IMR-90 (cell line): ENCODE measurements around the gene FMO2. TPM values are rescaled to one million over a fixed set of nuclear protein-coding genes. Genes with fewer than 3 reads are reported as not detected.

ENCODE experiments used
- ATAC-seq: fragments of 200-7000 bp; cut with Tn5 transposase; 2 replicates; pipeline ENCODE4 v1.9.1; 2020; ENCODE audit warnings: low read depth, mild to moderate bottlenecking, moderate library complexity
- BruUV-seq: library from RNA; stranded (reverse); fragments of 400-500 nt; replicated peaks from 2 replicates; lab custom pipeline; 2021; lab: Mats Ljungman, UMichigan
- CTCF ChIA-PET: fragments of 300-600 bp; formaldehyde crosslinking; extraction: SDS; loops from one replicate; lab custom pipeline; 2021; ENCODE audit warnings: antibody characterized with exemption; lab: Yijun Ruan, JAX
- POLR2A ChIA-PET: fragments of 300-600 bp; sonication (Branson Sonifier 250); formaldehyde crosslinking; loops from one replicate; lab custom pipeline; 2022; ENCODE audit warnings: antibody characterized with exemption; ENCODE audit not compliant: unreplicated experiment; lab: Charles Lee
- DNase-seq: peaks from one replicate; pipeline ENCODE4 v3.0.0; 2013
- H2AFZ ChIP-seq: replicated peaks from 2 replicates; pipeline ENCODE3; 2013; ENCODE audit warnings: low read length, mild to moderate bottlenecking; ENCODE audit not compliant: poor library complexity
- H2AK5ac ChIP-seq: 2 replicates; pipeline ENCODE4 v1.6.1; 2013; ENCODE audit warnings: low read depth, low read length, inconsistent platforms
- H2AK9ac ChIP-seq: replicated peaks from 2 replicates; pipeline ENCODE3; 2013; ENCODE audit warnings: mild to moderate bottlenecking, low read depth, low read length, moderate library complexity; ENCODE audit not compliant: poor library complexity
- H2BK120ac ChIP-seq: 2 replicates; pipeline ENCODE4 v1.6.1; 2013; ENCODE audit warnings: low read depth, low read length, inconsistent platforms
- H2BK15ac ChIP-seq: 3 replicates; pipeline ENCODE4 v1.6.1; 2013; ENCODE audit warnings: low read depth, low read length, inconsistent platforms
- H2BK20ac ChIP-seq: 2 replicates; pipeline ENCODE4 v1.6.1; 2013; ENCODE audit warnings: low read depth, mild to moderate bottlenecking, inconsistent platforms, low read length, moderate library complexity
- H2BK5ac ChIP-seq: 2 replicates; pipeline ENCODE4 v1.6.1; 2013; ENCODE audit warnings: mild to moderate bottlenecking, low read depth, low read length, inconsistent platforms; ENCODE audit not compliant: poor library complexity, severe bottlenecking
- H3K14ac ChIP-seq: replicated peaks from 2 replicates; pipeline ENCODE4 v1.6.1; 2013; ENCODE audit warnings: low read depth, low read length, inconsistent platforms
- H3K18ac ChIP-seq: 2 replicates; pipeline ENCODE4 v1.6.1; 2013; ENCODE audit warnings: low read depth, low read length, control low read depth
- H3K23ac ChIP-seq: 2 replicates; pipeline ENCODE4 v1.6.1; 2013; ENCODE audit warnings: low read depth, low read length, inconsistent platforms
- H3K27ac ChIP-seq: 2 replicates; pipeline ENCODE4 v1.5.1; 2013; ENCODE audit warnings: mild to moderate bottlenecking, control low read depth, low read length; ENCODE audit not compliant: insufficient read depth
- H3K27me3 ChIP-seq: 2 replicates; pipeline ENCODE4 v1.6.1; 2013; ENCODE audit warnings: low read length; ENCODE audit not compliant: control insufficient read depth, insufficient read depth
- H3K36me3 ChIP-seq: 2 replicates; pipeline ENCODE4 v1.6.1; 2013; ENCODE audit warnings: low read length, mixed read lengths; ENCODE audit not compliant: control insufficient read depth, insufficient read depth
- H3K4ac ChIP-seq: 2 replicates; pipeline ENCODE4 v1.6.1; 2013; ENCODE audit warnings: low read depth, low read length, inconsistent platforms
- H3K4me1 ChIP-seq: 2 replicates; pipeline ENCODE4 v1.6.1; 2013; ENCODE audit warnings: low read length, mixed read lengths; ENCODE audit not compliant: control insufficient read depth, insufficient read depth
- H3K4me2 ChIP-seq: 2 replicates; pipeline ENCODE4 v1.6.1; 2013; ENCODE audit warnings: low read depth, mild to moderate bottlenecking, control low read depth, low read length, moderate library complexity
- H3K4me3 ChIP-seq: 2 replicates; pipeline ENCODE4 v1.5.1; 2013; ENCODE audit warnings: low read depth, mild to moderate bottlenecking, control low read depth, low read length, moderate library complexity; ENCODE audit not compliant: insufficient read depth
- H3K56ac ChIP-seq: 2 replicates; pipeline ENCODE4 v1.6.1; 2013; ENCODE audit warnings: low read length, inconsistent platforms; ENCODE audit not compliant: insufficient read depth; ENCODE audit errors: extremely low read depth
- H3K79me1 ChIP-seq, 2 experiments: 2 replicates each; pipeline ENCODE4 v1.6.1; 2013; ENCODE audit warnings: low read length in 2 of 2, inconsistent platforms in 1 of 2, low read depth in 1 of 2
- H3K9ac ChIP-seq: 2 replicates; pipeline ENCODE4 v1.6.1; 2013; ENCODE audit warnings: low read depth, low read length, control low read depth
- H3K9me1 ChIP-seq: 2 replicates; pipeline ENCODE4 v1.6.1; 2013; ENCODE audit warnings: low read length, inconsistent platforms; ENCODE audit not compliant: insufficient read depth
- H3K9me3 ChIP-seq: 2 replicates; pipeline ENCODE4 v1.6.1; 2013; ENCODE audit warnings: low read length; ENCODE audit not compliant: control insufficient read depth, insufficient read depth
- H4K20me1 ChIP-seq: 2 replicates; pipeline ENCODE4 v1.6.1; 2013; ENCODE audit warnings: low read length, inconsistent platforms; ENCODE audit not compliant: insufficient read depth
- H4K5ac ChIP-seq: 2 replicates; pipeline ENCODE4 v1.6.1; 2013; ENCODE audit warnings: mild to moderate bottlenecking, low read depth, low read length, control low read depth
- H4K8ac ChIP-seq, 2 experiments: 2 replicates each; pipeline ENCODE4 v1.6.1; 2013; ENCODE audit warnings: low read depth in 2 of 2, low read length in 2 of 2, control low read depth in 1 of 2, inconsistent platforms in 1 of 2
- H4K91ac ChIP-seq: 2 replicates; pipeline ENCODE4 v1.6.1; 2013; ENCODE audit warnings: low read depth, low read length, inconsistent platforms; ENCODE audit not compliant: insufficient read depth
- BHLHE40 ChIP-seq: fragments of 150-350 bp; IDR thresholded peaks from 2 replicates; pipeline ENCODE4 v1.6.1; 2016; ENCODE audit warnings: mild to moderate bottlenecking, low read depth, low read length
- CEBPB ChIP-seq: IDR thresholded peaks from 2 replicates; pipeline ENCODE4 v1.6.1; 2012; ENCODE audit warnings: low read depth, low read length, improper control_type of control experiment
- CHD1 ChIP-seq: IDR thresholded peaks from 2 replicates; pipeline ENCODE4 v1.6.1; 2012; ENCODE audit warnings: low read depth, low read length, improper control_type of control experiment
- ELK1 ChIP-seq: fragments of 150-350 bp; IDR thresholded peaks from 2 replicates; pipeline ENCODE4 v1.6.1; 2016; ENCODE audit warnings: low read depth, mild to moderate bottlenecking, low read length, moderate library complexity, borderline replicate concordance
- FOS ChIP-seq: fragments of 150-350 bp; IDR thresholded peaks from 2 replicates; pipeline ENCODE4 v1.6.1; 2016; ENCODE audit warnings: low read depth, low read length
- MAFK ChIP-seq: IDR thresholded peaks from 2 replicates; pipeline ENCODE4 v1.6.1; 2012; ENCODE audit warnings: low read depth, low read length, improper control_type of control experiment
- MAZ ChIP-seq: IDR thresholded peaks from 2 replicates; pipeline ENCODE4 v1.6.1; 2012; ENCODE audit warnings: low read depth, mild to moderate bottlenecking, low read length, improper control_type of control experiment, moderate library complexity, borderline replicate concordance
- MXI1 ChIP-seq: IDR thresholded peaks from 2 replicates; pipeline ENCODE4 v1.6.1; 2012; ENCODE audit warnings: low read depth, mild to moderate bottlenecking, low read length, moderate library complexity, borderline replicate concordance
- NFE2L2 ChIP-seq: fragments of 150-350 bp; IDR thresholded peaks from 2 replicates; pipeline ENCODE4 v1.6.1; 2016; ENCODE audit warnings: low read depth, mild to moderate bottlenecking, low read length
- POLR2A ChIP-seq: IDR thresholded peaks from 2 replicates; pipeline ENCODE4 v1.6.1; 2012; ENCODE audit warnings: mild to moderate bottlenecking, low read depth, low read length
- RCOR1 ChIP-seq: IDR thresholded peaks from 2 replicates; pipeline ENCODE4 v1.6.1; 2012; ENCODE audit warnings: mild to moderate bottlenecking, low read length, improper control_type of control experiment; ENCODE audit not compliant: insufficient replicate concordance
- RFX5 ChIP-seq: IDR thresholded peaks from 2 replicates; pipeline ENCODE4 v1.8.0; 2012; ENCODE audit warnings: low read depth, mild to moderate bottlenecking, low read length, moderate library complexity
- SMC3 ChIP-seq: fragments of 150-350 bp; IDR thresholded peaks from 2 replicates; pipeline ENCODE4 v1.6.1; 2016; ENCODE audit warnings: low read depth, mild to moderate bottlenecking, antibody characterized with exemption, low read length, moderate library complexity
- WGBS, 2 experiments: methylation state at CpG; one replicate each; pipeline versions ENCODE4 v1.1.5 to v1.1.7; 2013; ENCODE audit warnings: missing lambda C conversion rate in 2 of 2; ENCODE audit not compliant: insufficient read length in 1 of 2; ENCODE audit errors: extremely low coverage in 2 of 2; 5-methylcytosine and 5-hydroxymethylcytosine counted together
- dilution Hi-C: fragments of 300-500 bp; cut with HindIII; formaldehyde crosslinking; loops from one replicate; pipeline ENCODE4 v1.14.3; 2018; ENCODE audit warnings: low sequenced_read_pairs; ENCODE audit not compliant: unreplicated experiment
- in situ Hi-C: fragments of 300-500 bp; cut with MboI; formaldehyde crosslinking; loops from 3 replicates; pipeline ENCODE4 v1.14.3; 2019; ENCODE audit warnings: low sequenced_read_pairs, inconsistent platforms, mixed read lengths
- intact Hi-C: fragments of 100-400 bp; cut with micrococcal nuclease; formaldehyde crosslinking; loops from 2 replicates; pipeline ENCODE4 v1.10.0; 2022
- polyA plus RNA-seq, 3 experiments: library from polyadenylated mRNA; depleted of rRNA; stranded (reverse); fragments of >200 nt; gene quantifications; 2 replicates each; pipeline ENCODE4 v1.2.3, GENCODE V29; 2012; ENCODE audit warnings: low replicate concordance in 1 of 3
- total RNA-seq: library from RNA; depleted of rRNA; stranded (reverse); fragments of >200 nt; gene quantifications from 2 replicates; pipeline ENCODE4 v1.2.3, GENCODE V29; 2012

FMO2 gene
- total and polyA plus RNA-seq, 2 of the 4 experiments (the other 2 are of a cell fraction) = under 0.01 to 0.05 TPM

GRCh38 chr1:171258943-171259342 is 73.8 kb downstream of the FMO2 start:
- no peaks in the 10 kb centered on the region for H3K9me1 ChIP-seq
- ChIA-PET CTCF (no interaction called here), POLR2A (no interaction called here)
- H3K56ac ChIP-seq = no peak overlapping the region
- H3K27ac ChIP-seq = no peak overlapping the region
- H4K5ac ChIP-seq = no peak overlapping the region
- H3K36me3 ChIP-seq = no peaks in the 10 kb centered on the region
- H2BK20ac ChIP-seq = no peak overlapping the region
- H3K4me1 ChIP-seq = 0 out of 2 replicates have a peak, but pooled peaks cover 2% of the 10 kb centered on the region
- no TSS peak for BruUV-seq
- H3K18ac ChIP-seq = no peak overlapping the region
- intact Hi-C loops = no loop called here
- no peak overlapping the region for H3K14ac ChIP-seq
- no peak overlapping the region for H3K4ac ChIP-seq
- H2AFZ ChIP-seq = no peak overlapping the region
- no peak overlapping the region for H2BK120ac ChIP-seq
- dilution Hi-C loops = no loop called here
- H2AK5ac ChIP-seq = no peak overlapping the region
- no peak overlapping the region for H3K4me3 ChIP-seq
- peaks cover 2% of the 10 kb centered on the region for H3K27me3 ChIP-seq
- H2BK5ac ChIP-seq = no peak overlapping the region
- no peak overlapping the region for H3K4me2 ChIP-seq
- no peak overlapping the region for H2AK9ac ChIP-seq
- 73% methylated on average over 2 of the region's 2 CpGs; no CpG with 5 or more reads in 1 of the 2 experiments for WGBS, 2 experiments
- TF ChIP-seq BHLHE40 (no peak), RCOR1 (no peak), CEBPB (no peak), MAZ (no peak), FOS (no peak), NFE2L2 (no peak), RFX5 (no peak), MXI1 (no peak), POLR2A (no peak), CHD1 (no peak), ELK1 (no peak), SMC3 (no peak), MAFK (no peak)
- in situ Hi-C loops = no loop called here
- no peaks in the 10 kb centered on the region for H4K20me1 ChIP-seq
- H2BK15ac ChIP-seq = no peak overlapping the region
- no peak overlapping the region for H3K23ac ChIP-seq
- H4K8ac ChIP-seq = no peak overlapping the region
- DNase-seq (no peak), ATAC-seq (no peak)
- H3K79me1 ChIP-seq = no peaks in the 10 kb centered on the region
- no peak overlapping the region for H3K9ac ChIP-seq
- no peak overlapping the region for H4K91ac ChIP-seq
- no peaks in the 10 kb centered on the region for H3K9me3 ChIP-seq
